Measurements from ENCODE around the gene AQR. TPM values are rescaled to one million over a fixed set of nuclear protein-coding genes. Genes with fewer than 3 reads are reported as not detected.
A peak's percentile ranks its signal among the peaks of the same experiment; 100 is the strongest.

Gene AQR
- total and polyA plus RNA-seq, 2 of the 13 experiments (the other 11 are each of a cell fraction or from before 2014, with no cell fraction given): 18.7 to 31.3 TPM

DNA sequence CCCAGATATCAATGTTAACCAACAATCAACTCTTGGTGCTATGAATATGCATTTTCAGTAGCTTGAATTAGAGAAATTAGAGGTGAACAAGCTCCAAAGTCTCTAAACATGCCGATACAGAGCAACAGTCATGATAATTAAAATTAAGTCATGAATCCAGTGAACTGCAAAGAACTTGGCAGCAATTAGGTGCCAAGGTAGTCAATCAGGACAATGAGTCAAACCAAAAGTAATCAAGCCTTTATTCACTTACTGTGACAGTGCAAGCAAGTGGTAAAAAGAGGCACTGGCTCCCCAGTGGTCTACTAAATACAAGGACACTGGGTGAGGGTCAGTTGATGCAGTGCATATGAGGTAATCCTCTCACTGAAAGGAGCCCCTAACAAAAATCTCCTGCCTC is 16.8 kb upstream of the AQR start (continued):
- TF ChIP-seq, protein P1, sequence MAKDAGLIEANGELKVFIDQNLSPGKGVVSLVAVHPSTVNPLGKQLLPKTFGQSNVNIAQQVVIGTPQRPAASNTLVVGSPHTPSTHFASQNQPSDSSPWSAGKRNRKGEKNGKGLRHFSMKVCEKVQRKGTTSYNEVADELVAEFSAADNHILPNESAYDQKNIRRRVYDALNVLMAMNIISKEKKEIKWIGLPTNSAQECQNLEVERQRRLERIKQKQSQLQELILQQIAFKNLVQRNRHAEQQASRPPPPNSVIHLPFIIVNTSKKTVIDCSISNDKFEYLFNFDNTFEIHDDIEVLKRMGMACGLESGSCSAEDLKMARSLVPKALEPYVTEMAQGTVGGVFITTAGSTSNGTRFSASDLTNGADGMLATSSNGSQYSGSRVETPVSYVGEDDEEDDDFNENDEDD (CRISPR knock-in tag; IDR thresholded peaks at IDR 0.05; ENCODE audit: borderline replicate concordance): no peak
- TF ChIP-seq ZNF678 (CRISPR knock-in tag; IDR thresholded peaks at IDR 0.05) (no peak), BRCA1 (CRISPR knock-in tag; IDR thresholded peaks at IDR 0.05) (no peak), TBL1XR1 (IDR thresholded peaks at IDR 0.05; ENCODE audit: borderline replicate concordance, low read length, partially characterized antibody) (no peak), CENPT (CRISPR knock-in tag; IDR thresholded peaks at IDR 0.05; ENCODE audit: low read depth) (no peak)
- TF ChIP-seq, protein P2, sequence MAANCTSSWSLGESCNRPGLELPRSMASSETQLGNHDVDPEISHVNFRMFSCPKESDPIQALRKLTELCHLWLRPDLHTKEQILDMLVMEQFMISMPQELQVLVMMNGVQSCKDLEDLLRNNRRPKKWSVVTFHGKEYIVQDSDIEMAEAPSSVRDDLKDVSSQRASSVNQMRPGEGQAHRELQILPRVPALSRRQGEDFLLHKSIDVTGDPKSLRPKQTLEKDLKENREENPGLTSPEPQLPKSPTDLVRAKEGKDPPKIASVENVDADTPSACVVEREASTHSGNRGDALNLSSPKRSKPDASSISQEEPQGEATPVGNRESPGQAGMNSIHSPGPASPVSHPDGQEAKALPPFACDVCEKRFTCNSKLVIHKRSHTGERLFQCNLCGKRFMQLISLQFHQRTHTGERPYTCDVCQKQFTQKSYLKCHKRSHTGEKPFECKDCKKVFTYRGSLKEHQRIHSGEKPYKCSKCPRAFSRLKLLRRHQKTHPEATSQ (CRISPR knock-in tag; IDR thresholded peaks at IDR 0.05; ENCODE audit: borderline replicate concordance): no peak
- TF ChIP-seq, protein P3, sequence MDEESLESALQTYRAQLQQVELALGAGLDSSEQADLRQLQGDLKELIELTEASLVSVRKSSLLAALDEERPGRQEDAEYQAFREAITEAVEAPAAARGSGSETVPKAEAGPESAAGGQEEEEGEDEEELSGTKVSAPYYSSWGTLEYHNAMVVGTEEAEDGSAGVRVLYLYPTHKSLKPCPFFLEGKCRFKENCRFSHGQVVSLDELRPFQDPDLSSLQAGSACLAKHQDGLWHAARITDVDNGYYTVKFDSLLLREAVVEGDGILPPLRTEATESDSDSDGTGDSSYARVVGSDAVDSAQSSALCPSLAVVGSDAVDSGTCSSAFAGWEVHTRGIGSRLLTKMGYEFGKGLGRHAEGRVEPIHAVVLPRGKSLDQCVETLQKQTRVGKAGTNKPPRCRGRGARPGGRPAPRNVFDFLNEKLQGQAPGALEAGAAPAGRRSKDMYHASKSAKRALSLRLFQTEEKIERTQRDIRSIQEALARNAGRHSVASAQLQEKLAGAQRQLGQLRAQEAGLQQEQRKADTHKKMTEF (CRISPR knock-in tag; IDR thresholded peaks at IDR 0.05): no peak

DNA sequence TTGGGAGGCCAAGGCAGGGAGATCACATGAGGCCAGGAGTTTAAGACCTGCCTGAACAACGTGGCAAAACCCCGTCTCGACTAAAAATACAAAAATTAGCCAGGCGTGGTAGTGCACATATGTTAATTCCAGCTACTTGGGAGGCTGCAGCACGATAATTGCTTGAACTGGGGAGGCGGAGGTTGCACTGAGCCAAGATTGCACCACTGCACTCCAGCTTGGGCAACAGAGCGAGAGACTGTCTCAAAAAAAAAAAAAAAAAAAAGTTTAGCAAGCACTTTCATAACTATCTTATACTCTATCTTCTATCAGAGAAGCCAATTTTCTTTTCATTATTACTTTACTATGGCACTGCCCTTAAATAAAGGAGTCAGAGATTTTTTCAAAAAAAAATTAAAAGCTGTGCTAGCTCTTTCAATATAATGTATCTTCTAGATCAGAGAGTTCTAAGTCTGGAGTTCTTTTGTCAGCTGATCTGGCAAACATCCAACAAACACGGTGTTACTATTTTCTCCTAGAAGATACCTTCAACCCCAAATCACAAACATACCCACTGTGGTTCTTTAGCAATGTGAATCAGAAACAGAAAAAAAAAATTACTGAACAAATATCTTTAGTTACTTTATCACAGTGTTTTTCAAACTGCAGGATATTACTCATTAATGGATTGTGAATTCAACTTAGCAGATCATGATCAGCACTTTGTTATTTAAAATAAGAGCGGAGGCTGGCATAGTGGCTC is 15.5 kb upstream of the AQR start:
- H3K36me3 ChIP-seq (replicated peaks in 1 of 2; ENCODE audit: control insufficient read depth in 1 of 2, insufficient read depth in 2 of 2, low read length in 2 of 2): peaks cover 0 to 21% of the 10 kb centered on the region in 2 experiments; a peak in 3 of 5 replicates
- ChIA-PET POLR2A (interaction anchor here (1.2 to 2.8 kb wide), 2 partner anchors 10 to 16 kb away, joined by 3 to 32 read pairs; partner anchors contain the start of gene AQR), CTCF (ENCODE audit: low intra/inter-chr PET ratio, low total read pairs) (no interaction called here)
- H3K9ac ChIP-seq (ENCODE audit: insufficient read depth, low read depth, low read length): peak overlapping the region; percentile 10; the same call in 1 of the 2 replicates
- H3K27ac ChIP-seq (ENCODE audit: extremely low read length, insufficient read depth, low read length): peak overlapping the region; percentile 50
- peaks cover 30% of the 10 kb centered on the region for H4K20me1 ChIP-seq (ENCODE audit: insufficient read depth, low read length)
- in situ Hi-C loops (cut with HindIII; ENCODE audit: extremely low pct_ligation_motif_present, low pct_unique_long_range_greater_than_20kb): no loop called here
- TF ChIP-seq CEBPG (CRISPR knock-in tag; IDR thresholded peaks at IDR 0.05): peak; percentile 24; the same call in 1 of the 2 replicates
- TF ChIP-seq ZNF746 (CRISPR knock-in tag; IDR thresholded peaks at IDR 0.05): no peak
- TF ChIP-seq, protein P4, sequence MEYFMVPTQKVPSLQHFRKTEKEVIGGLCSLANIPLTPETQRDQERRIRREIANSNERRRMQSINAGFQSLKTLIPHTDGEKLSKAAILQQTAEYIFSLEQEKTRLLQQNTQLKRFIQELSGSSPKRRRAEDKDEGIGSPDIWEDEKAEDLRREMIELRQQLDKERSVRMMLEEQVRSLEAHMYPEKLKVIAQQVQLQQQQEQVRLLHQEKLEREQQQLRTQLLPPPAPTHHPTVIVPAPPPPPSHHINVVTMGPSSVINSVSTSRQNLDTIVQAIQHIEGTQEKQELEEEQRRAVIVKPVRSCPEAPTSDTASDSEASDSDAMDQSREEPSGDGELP (IDR thresholded peaks at IDR 0.05; ENCODE audit: borderline replicate concordance, low read depth): peak; percentile 50; the same call in 1 of the 2 replicates
- no peak for TF ChIP-seq ZFX (CRISPR knock-in tag; IDR thresholded peaks at IDR 0.05; ENCODE audit: low read depth)
- TF ChIP-seq, protein P5, sequence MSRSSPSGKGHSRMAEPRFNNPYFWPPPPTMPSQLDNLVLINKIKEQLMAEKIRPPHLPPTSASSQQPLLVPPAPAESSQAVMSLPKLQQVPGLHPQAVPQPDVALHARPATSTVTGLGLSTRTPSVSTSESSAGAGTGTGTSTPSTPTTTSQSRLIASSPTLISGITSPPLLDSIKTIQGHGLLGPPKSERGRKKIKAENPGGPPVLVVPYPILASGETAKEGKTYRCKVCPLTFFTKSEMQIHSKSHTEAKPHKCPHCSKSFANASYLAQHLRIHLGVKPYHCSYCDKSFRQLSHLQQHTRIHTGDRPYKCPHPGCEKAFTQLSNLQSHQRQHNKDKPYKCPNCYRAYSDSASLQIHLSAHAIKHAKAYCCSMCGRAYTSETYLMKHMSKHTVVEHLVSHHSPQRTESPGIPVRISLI (CRISPR knock-in tag; IDR thresholded peaks at IDR 0.05; ENCODE audit: borderline replicate concordance): peak; percentile 63; the same call in 1 of the 2 replicates
- peak; percentile 75 for TF ChIP-seq CEBPB (IDR thresholded peaks at IDR 0.05; ENCODE audit: borderline replicate concordance, low read depth, low read length)
- H3K27me3 ChIP-seq (ENCODE audit: control insufficient read depth in 1 of 2, insufficient read depth in 2 of 2, low read length in 2 of 2): no peaks in the 10 kb centered on the region; a peak in 2 of 5 replicates
- intact Hi-C loops (cut with micrococcal nuclease; ENCODE audit: unreplicated experiment): no loop called here
- peak overlapping the region; percentile 87 for H3K4me2 ChIP-seq (ENCODE audit: low read depth, low read length)
- no peak for FAIRE-seq
- peak overlapping the region; percentile 2 to 95 (median 15); a peak in 4 of 6 replicates for H3K4me3 ChIP-seq (replicated peaks in 1 of 3; ENCODE audit: insufficient read depth in 1 of 3, low read depth in 2 of 3, low read length in 3 of 3)
- H3K79me2 ChIP-seq (ENCODE audit: insufficient read depth, low read length): peaks cover 45% of the 10 kb centered on the region
- H2AFZ ChIP-seq (ENCODE audit: low read length): no peak overlapping the region
- ATAC-seq: no peak
- WGBS (ENCODE audit: low lambda C conversion rate): 51% methylated on average over 9 of the region's 9 CpGs
- H3K4me1 ChIP-seq (ENCODE audit: insufficient read depth, low read length): peaks cover 40% of the 10 kb centered on the region
- BruUV-seq (replicated peaks): no TSS peak
- H3K9me3 ChIP-seq (ENCODE audit: low read length): no peaks in the 10 kb centered on the region
- DNase-seq (ENCODE audit: low spot score): peak; percentile 44
